ENCODE measurements around the gene RASAL1.

GRCh38 chr12:113098441-113099028 is 37.0 kb downstream of the RASAL1 start:
- TF ChIP-seq EZH2 (IDR thresholded peaks at IDR 0.05; ENCODE audit: low read length), result no peak
- TF ChIP-seq, protein P1, sequence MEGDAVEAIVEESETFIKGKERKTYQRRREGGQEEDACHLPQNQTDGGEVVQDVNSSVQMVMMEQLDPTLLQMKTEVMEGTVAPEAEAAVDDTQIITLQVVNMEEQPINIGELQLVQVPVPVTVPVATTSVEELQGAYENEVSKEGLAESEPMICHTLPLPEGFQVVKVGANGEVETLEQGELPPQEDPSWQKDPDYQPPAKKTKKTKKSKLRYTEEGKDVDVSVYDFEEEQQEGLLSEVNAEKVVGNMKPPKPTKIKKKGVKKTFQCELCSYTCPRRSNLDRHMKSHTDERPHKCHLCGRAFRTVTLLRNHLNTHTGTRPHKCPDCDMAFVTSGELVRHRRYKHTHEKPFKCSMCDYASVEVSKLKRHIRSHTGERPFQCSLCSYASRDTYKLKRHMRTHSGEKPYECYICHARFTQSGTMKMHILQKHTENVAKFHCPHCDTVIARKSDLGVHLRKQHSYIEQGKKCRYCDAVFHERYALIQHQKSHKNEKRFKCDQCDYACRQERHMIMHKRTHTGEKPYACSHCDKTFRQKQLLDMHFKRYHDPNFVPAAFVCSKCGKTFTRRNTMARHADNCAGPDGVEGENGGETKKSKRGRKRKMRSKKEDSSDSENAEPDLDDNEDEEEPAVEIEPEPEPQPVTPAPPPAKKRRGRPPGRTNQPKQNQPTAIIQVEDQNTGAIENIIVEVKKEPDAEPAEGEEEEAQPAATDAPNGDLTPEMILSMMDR (optimal IDR thresholded peaks at IDR 0.05 in 1 of 3, IDR thresholded peaks at IDR 0.05 in 1 of 3, conservative IDR thresholded peaks at IDR 0.05 in 1 of 3; ENCODE audit: extremely low read depth in 1 of 3, insufficient read depth in 2 of 3, low read length in 3 of 3), result peak; percentile 95 to 96 (median 95)

All from keratinocyte (primary cell).